HepG2 (cell line): ENCODE data around the gene PPM1H. TPM values are rescaled to one million over a fixed set of nuclear protein-coding genes. Genes with fewer than 3 reads are reported as not detected.
A peak's percentile ranks its signal among the peaks of the same experiment; 100 is the strongest.

ENCODE experiments used
- ATAC-seq: fragments of 200-7000 bp; cut with Tn5 transposase; 3 replicates; pipeline ENCODE4 v1.9.1; 2020; ENCODE audit warnings: mild to moderate bottlenecking, moderate library complexity
- BruUV-seq: library from RNA; stranded (reverse); fragments of 400-500 nt; replicated peaks from 2 replicates; lab custom pipeline; 2021; lab: Mats Ljungman, UMichigan
- CTCF ChIA-PET: fragments of 300-600 bp; formaldehyde crosslinking; extraction: SDS; loops from one replicate; lab custom pipeline; 2021; ENCODE audit warnings: low total read pairs, inconsistent platforms, low intra/inter-chr PET ratio; lab: Yijun Ruan, JAX
- POLR2A ChIA-PET: fragments of 350-600 bp; sonication (Branson Sonifier 250); formaldehyde crosslinking; loops from one replicate; lab custom pipeline; 2020; ENCODE audit warnings: antibody characterized with exemption, inconsistent platforms; lab: Yijun Ruan, JAX
- DNase-seq: peaks from one replicate; pipeline ENCODE4 v3.0.0-alpha.2; 2015; ENCODE audit warnings: low spot score
- FAIRE-seq: peaks from 3 replicates; lab custom pipeline; 2011; peaks lifted over from hg19 to GRCh38; lab: Jason Lieb, UNC
- H2AFZ ChIP-seq: one replicate; pipeline ENCODE4 v1.6.1; 2011; ENCODE audit warnings: low read length, inconsistent platforms
- H3K27ac ChIP-seq: fragments of 300-600 bp; 3 replicates; pipeline ENCODE4 v1.8.0; 2011; ENCODE audit warnings: mixed run types, mild to moderate bottlenecking, mixed read lengths, low read length, inconsistent platforms; ENCODE audit not compliant: insufficient read depth; ENCODE audit errors: extremely low read length
- H3K27me3 ChIP-seq, 2 experiments: fragments of 200-600 bp in 1 of 2; 2 replicates in 1 of 2; 3 replicates in 1 of 2; pipeline versions ENCODE4 v1.6.0 to v1.8.0; 2011; ENCODE audit warnings: low read length in 2 of 2, mild to moderate bottlenecking in 2 of 2, moderate library complexity in 2 of 2, inconsistent platforms in 1 of 2; ENCODE audit not compliant: insufficient read depth in 2 of 2, control insufficient read depth in 1 of 2
- H3K36me3 ChIP-seq, 2 experiments: fragments of 200-600 bp in 1 of 2; replicated peaks in 1 of 2; 2 replicates in 1 of 2; 3 replicates in 1 of 2; pipeline versions ENCODE4 v1.5.1 to v1.8.0; 2011; ENCODE audit warnings: low read length in 2 of 2, inconsistent platforms in 1 of 2; ENCODE audit not compliant: insufficient read depth in 2 of 2, control insufficient read depth in 1 of 2
- H3K4me1 ChIP-seq: 2 replicates; pipeline ENCODE4 v1.5.1; 2012; ENCODE audit warnings: low read length, inconsistent platforms; ENCODE audit not compliant: insufficient read depth
- H3K4me2 ChIP-seq: 2 replicates; pipeline ENCODE4 v1.6.0; 2011; ENCODE audit warnings: low read depth, low read length, inconsistent platforms
- H3K4me3 ChIP-seq, 3 experiments: fragments of 200-600 bp in 1 of 3; sonication (generic), shearing (Covaris generic) in 1 of 3; replicated peaks in 1 of 3; 2 replicates each; pipeline ENCODE4 v1.5.1; 2011 to 2016; ENCODE audit warnings: low read length in 3 of 3, inconsistent platforms in 2 of 3, low read depth in 2 of 3, mild to moderate bottlenecking in 2 of 3, control low read depth in 1 of 3, mixed read lengths in 1 of 3; ENCODE audit not compliant: insufficient read depth in 1 of 3
- H3K79me2 ChIP-seq: one replicate; pipeline ENCODE4 v1.6.1; 2011; ENCODE audit warnings: low read length, inconsistent platforms; ENCODE audit not compliant: insufficient read depth
- H3K9ac ChIP-seq: 2 replicates; pipeline ENCODE4 v1.6.0; 2011; ENCODE audit warnings: mild to moderate bottlenecking, low read depth, low read length, inconsistent platforms; ENCODE audit not compliant: insufficient read depth
- H3K9me3 ChIP-seq: 2 replicates; pipeline ENCODE4 v1.5.1; 2012; ENCODE audit warnings: mild to moderate bottlenecking, low read length
- H4K20me1 ChIP-seq: 2 replicates; pipeline ENCODE4 v1.6.0; 2011; ENCODE audit warnings: inconsistent platforms, mild to moderate bottlenecking, low read length, moderate library complexity; ENCODE audit not compliant: insufficient read depth
- ARNT2 ChIP-seq: sonication (generic); formaldehyde crosslinking; IDR thresholded peaks from 2 replicates; pipeline ENCODE4 v1.8.0; 2022; ENCODE audit warnings: mild to moderate bottlenecking, low read depth, missing genetic modification reagents, moderate library complexity
- ELF4 ChIP-seq: sonication (generic); formaldehyde crosslinking; IDR thresholded peaks from 2 replicates; pipeline ENCODE4 v1.5.0; 2020; ENCODE audit warnings: missing genetic modification reagents, mild to moderate bottlenecking, moderate library complexity, borderline replicate concordance
- KLF11 ChIP-seq: IDR thresholded peaks from 2 replicates; pipeline ENCODE4 v1.6.1; 2016; ENCODE audit warnings: missing compliant biosample characterization
- LCORL ChIP-seq, 2 experiments: fragments of 450-650 bp in 1 of 2; sonication (generic) in 1 of 2; formaldehyde crosslinking in 1 of 2; IDR thresholded peaks; 2 replicates each; pipeline versions ENCODE4 v1.5.0 to v1.6.1; 2017 to 2020; ENCODE audit warnings: antibody characterized with exemption in 1 of 2, missing genetic modification reagents in 1 of 2
- STAT5B ChIP-seq: sonication (generic); formaldehyde crosslinking; IDR thresholded peaks from 2 replicates; pipeline ENCODE4 v1.4.0; 2020; ENCODE audit warnings: missing genetic modification reagents
- TAF1 ChIP-seq: sonication (generic); formaldehyde crosslinking; IDR thresholded peaks from 2 replicates; pipeline ENCODE4 v1.4.0; 2020; ENCODE audit warnings: missing genetic modification reagents
- ZKSCAN8 ChIP-seq: IDR thresholded peaks from 2 replicates; pipeline ENCODE4 v1.6.1; 2016; ENCODE audit warnings: borderline replicate concordance, missing genetic modification reagents, missing compliant biosample characterization
- ZNF121 ChIP-seq: sonication (generic); formaldehyde crosslinking; IDR thresholded peaks from 2 replicates; pipeline ENCODE4 v1.5.0; 2020; ENCODE audit warnings: mild to moderate bottlenecking, missing genetic modification reagents
- ZNF33A ChIP-seq: sonication (generic); formaldehyde crosslinking; IDR thresholded peaks from 2 replicates; pipeline ENCODE4 v1.5.1; 2020; ENCODE audit warnings: missing genetic modification reagents, mild to moderate bottlenecking, moderate library complexity, borderline replicate concordance
- ZNF607 ChIP-seq: sonication (generic); formaldehyde crosslinking; IDR thresholded peaks from 2 replicates; pipeline ENCODE4 v1.5.1; 2020; ENCODE audit warnings: missing genetic modification reagents, mild to moderate bottlenecking, borderline replicate concordance
- ZNF7 ChIP-seq: IDR thresholded peaks from 2 replicates; pipeline ENCODE4 v1.6.1; 2016; ENCODE audit warnings: missing biosample characterization, missing genetic modification reagents
- ZNF883 ChIP-seq: sonication (generic); formaldehyde crosslinking; IDR thresholded peaks from 2 replicates; pipeline ENCODE4 v1.5.1; 2020; ENCODE audit warnings: mild to moderate bottlenecking, missing genetic modification reagents; ENCODE audit errors: not compliant biosample characterization
- WGBS: methylation state at CpG from one replicate; pipeline ENCODE4 v1.1.6; 2017; ENCODE audit warnings: low lambda C conversion rate; 5-methylcytosine and 5-hydroxymethylcytosine counted together
- in situ Hi-C: cut with HindIII; loops from 2 replicates; pipeline ENCODE4 v1.10.0; 2017; ENCODE audit warnings: low pct_unique_long_range_greater_than_20kb; ENCODE audit not compliant: extremely low pct_ligation_motif_present
- intact Hi-C: fragments of 100-400 bp; cut with micrococcal nuclease; formaldehyde crosslinking; loops from one replicate; pipeline ENCODE4 v1.10.0; 2022; ENCODE audit not compliant: unreplicated experiment
- polyA plus RNA-seq, 8 experiments: library from polyadenylated mRNA; depleted of rRNA in 3 of 8; stranded (reverse) in 7 of 8; unstranded in 1 of 8; fragments of >200 nt; fragmentation: Illumina TruSeq in 4 of 8; extraction: Trizol in 4 of 8; gene quantifications; 2 replicates each; pipeline versions ENCODE4 v1.2.1 to v1.2.3, GENCODE V29; 2011 to 2016; ENCODE audit warnings: low read depth in 4 of 8, missing spikeins in 1 of 8, mixed read lengths in 1 of 8; ENCODE audit not compliant: insufficient read depth in 1 of 8
- total RNA-seq, 5 experiments: library from RNA; depleted of rRNA; stranded (reverse); fragments of >200 nt; fragmentation: Illumina TruSeq; extraction: Trizol; gene quantifications; 2 replicates each; pipeline ENCODE4 v1.2.3, GENCODE V29; 2016; ENCODE audit warnings: low read depth in 1 of 5
- TF ChIP-seq, protein P1 (sequence below): IDR thresholded peaks from 2 replicates; pipeline ENCODE4 v1.6.1; 2012; ENCODE audit warnings: low read depth, low read length, improper control_type of control experiment
- TF ChIP-seq, protein P2 (sequence below): sonication (generic); formaldehyde crosslinking; IDR thresholded peaks from 2 replicates; pipeline ENCODE4 v1.5.0; 2020; ENCODE audit warnings: mild to moderate bottlenecking, missing genetic modification reagents

PPM1H gene
- total and polyA plus RNA-seq, 2 of the 13 experiments (the other 11 are each of a cell fraction or from before 2014, with no cell fraction given) = 29.1 to 38.1 TPM

DNA sequence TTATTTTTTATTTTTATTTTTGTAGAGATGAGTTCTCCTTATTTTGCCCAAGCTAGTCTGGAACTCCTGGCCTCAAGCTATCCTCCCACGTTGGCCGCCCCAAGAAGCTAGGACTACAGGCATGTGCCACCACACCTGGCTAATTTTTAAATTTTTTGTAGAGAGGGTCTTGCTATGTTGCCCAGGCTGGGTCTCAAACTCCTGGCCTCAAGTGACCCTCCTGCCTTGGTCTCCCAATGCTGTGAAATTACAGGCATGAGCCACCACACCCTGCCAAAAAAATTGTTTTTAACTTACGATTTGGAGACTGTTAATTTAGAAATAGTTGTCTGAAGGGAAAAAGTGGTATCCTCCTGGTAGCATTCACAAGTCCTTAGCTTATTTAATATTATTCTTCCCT is 120.7 kb downstream of the PPM1H start:
- 95% methylated on average over 3 of the region's 3 CpGs for WGBS
- CTCF ChIA-PET = no interaction called here
- Histone ChIP-seq H3K9me3 (no peaks in the 10 kb centered on the region), H3K4me3 (no peak overlapping the region), H3K27ac (no peak overlapping the region), H3K4me1 (no peaks in the 10 kb centered on the region), H3K36me3 (peaks cover 7 to 26% of the 10 kb centered on the region in 2 experiments), H3K4me2 (no peak overlapping the region), H3K9ac (no peak overlapping the region), H3K79me2 (peaks cover 16% of the 10 kb centered on the region), H4K20me1 (no peaks in the 10 kb centered on the region; the same call in 1 of the 2 replicates), H3K27me3 (no peaks in the 10 kb centered on the region), H2AFZ (no peak overlapping the region)
- in situ Hi-C loops (no loop called here), intact Hi-C loops (no loop called here)
- FAIRE-seq = no peak
- ATAC-seq = no peak
- POLR2A ChIA-PET = no interaction called here
- DNase-seq = no peak
- TF ChIP-seq LCORL (IDR thresholded peaks at IDR 0.05) = no peak
- no peak for TF ChIP-seq LCORL (CRISPR knock-in tag; IDR thresholded peaks at IDR 0.05)
- TF ChIP-seq ZNF121 (CRISPR knock-in tag) = peak; percentile 23; the same call in 1 of the 2 replicates
- no TSS peak for BruUV-seq

DNA sequence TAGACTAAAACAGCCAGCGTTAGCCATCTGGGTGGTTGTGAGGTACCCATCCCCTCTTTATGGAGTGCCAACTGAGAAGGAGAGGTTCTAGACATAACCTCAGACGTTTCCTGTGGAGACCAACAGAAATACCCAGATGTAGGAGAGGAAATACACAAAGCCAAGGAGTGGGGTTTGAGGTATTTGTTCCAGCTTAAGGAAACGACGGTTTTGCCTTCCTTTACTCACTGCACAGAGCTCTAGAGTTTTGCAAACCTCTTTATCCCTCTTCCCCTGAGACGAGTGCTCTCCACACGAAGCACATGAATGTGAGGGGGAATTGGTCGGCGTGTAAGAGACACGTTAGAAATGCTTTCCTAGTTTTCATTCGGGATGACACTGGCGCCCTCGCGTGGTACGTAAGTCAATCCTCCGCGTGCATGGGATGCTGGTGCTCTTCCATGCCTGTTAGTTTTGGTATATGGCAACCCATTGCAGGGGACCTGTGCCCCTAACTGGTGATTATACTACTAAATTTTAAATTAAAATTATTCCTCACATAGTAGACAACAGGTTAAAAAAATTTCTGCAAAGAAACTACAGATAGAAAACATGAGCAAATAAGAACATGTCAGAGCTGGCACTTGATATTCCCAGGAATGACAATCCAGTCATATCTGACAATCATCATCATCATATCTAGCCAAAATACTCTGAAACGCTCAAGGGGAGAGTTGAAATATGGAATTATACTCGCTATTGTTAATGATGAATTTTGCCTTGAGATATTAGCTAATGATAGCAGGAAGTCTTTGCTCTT is 121.7 kb downstream of the PPM1H start:
- FAIRE-seq (no peak), ATAC-seq (no peak), DNase-seq (no peak)
- in situ Hi-C loops (no loop called here), intact Hi-C loops (no loop called here)
- Histone ChIP-seq H3K4me3 (no peak overlapping the region), H3K9ac (no peak overlapping the region), H3K4me2 (no peak overlapping the region), H3K79me2 (peaks cover 16% of the 10 kb centered on the region), H2AFZ (no peak overlapping the region), H3K27ac (no peak overlapping the region), H3K4me1 (no peaks in the 10 kb centered on the region), H3K36me3 (peaks cover 7 to 32% of the 10 kb centered on the region in 2 experiments), H3K27me3 (no peaks in the 10 kb centered on the region), H3K9me3 (no peaks in the 10 kb centered on the region), H4K20me1 (no peaks in the 10 kb centered on the region; the same call in 1 of the 2 replicates)
- WGBS = 97% methylated on average over 18 of the region's 18 CpGs
- no TSS peak for BruUV-seq
- CTCF ChIA-PET = no interaction called here
- POLR2A ChIA-PET = no interaction called here
- TF ChIP-seq, protein P1, sequence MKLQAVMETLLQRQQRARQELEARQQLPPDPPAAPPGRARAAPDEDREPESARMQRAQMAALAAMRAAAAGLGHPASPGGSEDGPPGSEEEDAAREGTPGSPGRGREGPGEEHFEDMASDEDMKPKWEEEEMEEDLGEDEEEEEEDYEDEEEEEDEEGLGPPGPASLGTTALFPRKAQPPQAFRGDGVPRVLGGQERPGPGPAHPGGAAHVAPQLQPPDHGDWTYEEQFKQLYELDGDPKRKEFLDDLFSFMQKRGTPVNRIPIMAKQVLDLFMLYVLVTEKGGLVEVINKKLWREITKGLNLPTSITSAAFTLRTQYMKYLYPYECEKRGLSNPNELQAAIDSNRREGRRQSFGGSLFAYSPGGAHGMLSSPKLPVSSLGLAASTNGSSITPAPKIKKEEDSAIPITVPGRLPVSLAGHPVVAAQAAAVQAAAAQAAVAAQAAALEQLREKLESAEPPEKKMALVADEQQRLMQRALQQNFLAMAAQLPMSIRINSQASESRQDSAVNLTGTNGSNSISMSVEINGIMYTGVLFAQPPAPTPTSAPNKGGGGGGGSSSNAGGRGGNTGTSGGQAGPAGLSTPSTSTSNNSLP = no peak
- TF ChIP-seq ZNF607 (CRISPR knock-in tag) (no peak), KLF11 (CRISPR knock-in tag) (no peak), ZKSCAN8 (CRISPR knock-in tag) (no peak), ZNF883 (CRISPR knock-in tag) (no peak), ZNF33A (CRISPR knock-in tag) (no peak), ARNT2 (CRISPR knock-in tag) (no peak), ZNF7 (CRISPR knock-in tag) (no peak), ELF4 (CRISPR knock-in tag) (no peak), TAF1 (CRISPR knock-in tag) (no peak), STAT5B (CRISPR knock-in tag) (no peak)
- TF ChIP-seq, protein P2, sequence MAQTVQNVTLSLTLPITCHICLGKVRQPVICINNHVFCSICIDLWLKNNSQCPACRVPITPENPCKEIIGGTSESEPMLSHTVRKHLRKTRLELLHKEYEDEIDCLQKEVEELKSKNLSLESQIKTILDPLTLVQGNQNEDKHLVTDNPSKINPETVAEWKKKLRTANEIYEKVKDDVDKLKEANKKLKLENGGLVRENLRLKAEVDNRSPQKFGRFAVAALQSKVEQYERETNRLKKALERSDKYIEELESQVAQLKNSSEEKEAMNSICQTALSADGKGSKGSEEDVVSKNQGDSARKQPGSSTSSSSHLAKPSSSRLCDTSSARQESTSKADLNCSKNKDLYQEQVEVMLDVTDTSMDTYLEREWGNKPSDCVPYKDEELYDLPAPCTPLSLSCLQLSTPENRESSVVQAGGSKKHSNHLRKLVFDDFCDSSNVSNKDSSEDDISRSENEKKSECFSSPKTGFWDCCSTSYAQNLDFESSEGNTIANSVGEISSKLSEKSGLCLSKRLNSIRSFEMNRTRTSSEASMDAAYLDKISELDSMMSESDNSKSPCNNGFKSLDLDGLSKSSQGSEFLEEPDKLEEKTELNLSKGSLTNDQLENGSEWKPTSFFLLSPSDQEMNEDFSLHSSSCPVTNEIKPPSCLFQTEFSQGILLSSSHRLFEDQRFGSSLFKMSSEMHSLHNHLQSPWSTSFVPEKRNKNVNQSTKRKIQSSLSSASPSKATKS = no peak
